ENCODE data around the gene BCKDK.

The BCKDK gene

GRCh38 chr16:31128711-31129567 is 20.8 kb downstream of the BCKDK start:
- no peak overlapping the region for H3K4me3 ChIP-seq (ENCODE audit: low read depth, low read length)
- no peak for TF ChIP-seq CTCF (IDR thresholded peaks at IDR 0.05; ENCODE audit: borderline replicate concordance, insufficient read depth, low read depth, low read length)

GRCh38 chr16:31129568-31130335 is 21.6 kb downstream of the BCKDK start:
- no peak for TF ChIP-seq CTCF (IDR thresholded peaks at IDR 0.05; ENCODE audit: borderline replicate concordance, insufficient read depth, low read depth, low read length)
- H3K4me3 ChIP-seq (ENCODE audit: low read depth, low read length), result no peak overlapping the region

GRCh38 chr16:31130336-31130891 is 22.2 kb downstream of the BCKDK start:
- TF ChIP-seq CTCF (IDR thresholded peaks at IDR 0.05; ENCODE audit: borderline replicate concordance, insufficient read depth, low read depth, low read length), result no peak
- no peak overlapping the region for H3K4me3 ChIP-seq (ENCODE audit: low read depth, low read length)

- H3K4me3 ChIP-seq (ENCODE audit: low read depth, low read length), result no peak overlapping the region
- no peak for TF ChIP-seq CTCF (IDR thresholded peaks at IDR 0.05; ENCODE audit: borderline replicate concordance, insufficient read depth, low read depth, low read length)
Observed at GRCh38 chr16:31130899-31131298, 22.7 kb downstream of the BCKDK start.

- no peak overlapping the region for H3K4me3 ChIP-seq (ENCODE audit: low read depth, low read length)
- TF ChIP-seq CTCF (IDR thresholded peaks at IDR 0.05; ENCODE audit: borderline replicate concordance, insufficient read depth, low read depth, low read length), result no peak
Observed at GRCh38 chr16:31131416-31131815, 23.2 kb downstream of the BCKDK start.

- no peak for TF ChIP-seq CTCF (IDR thresholded peaks at IDR 0.05; ENCODE audit: borderline replicate concordance, insufficient read depth, low read depth, low read length)
- no peak overlapping the region for H3K4me3 ChIP-seq (ENCODE audit: low read depth, low read length)
Observed at GRCh38 chr16:31131841-31132271, 23.7 kb downstream of the BCKDK start.

All from GM12875 (cell line).